Measurements from ENCODE around the gene RNF11.

RNF11 gene

DNA sequence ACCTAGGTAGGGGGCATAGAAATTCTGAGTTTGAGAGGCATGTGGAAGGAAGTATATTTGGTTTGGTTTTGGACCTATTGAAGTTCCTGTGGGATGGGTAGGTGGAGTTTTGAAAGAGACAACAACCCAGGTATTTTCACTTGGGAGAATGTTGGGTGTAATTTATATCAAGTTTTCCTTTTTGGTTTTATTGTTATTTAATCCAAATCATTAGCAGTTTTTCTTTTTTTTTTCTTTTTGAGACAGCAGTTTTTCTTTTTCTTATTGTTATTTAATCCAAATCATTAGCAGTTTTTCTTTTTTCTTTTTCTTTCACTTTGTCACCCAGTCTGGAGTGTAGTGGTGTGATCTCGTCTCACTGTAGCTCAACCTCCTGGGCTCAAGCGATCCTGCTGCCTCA is 30.1 kb downstream of the RNF11 start:
- DNase-seq (ENCODE audit: extremely low spot score) = no peak
- TF ChIP-seq L3MBTL2 (conservative IDR thresholded peaks at IDR 0.05) = no peak
- TF ChIP-seq, protein P1, sequence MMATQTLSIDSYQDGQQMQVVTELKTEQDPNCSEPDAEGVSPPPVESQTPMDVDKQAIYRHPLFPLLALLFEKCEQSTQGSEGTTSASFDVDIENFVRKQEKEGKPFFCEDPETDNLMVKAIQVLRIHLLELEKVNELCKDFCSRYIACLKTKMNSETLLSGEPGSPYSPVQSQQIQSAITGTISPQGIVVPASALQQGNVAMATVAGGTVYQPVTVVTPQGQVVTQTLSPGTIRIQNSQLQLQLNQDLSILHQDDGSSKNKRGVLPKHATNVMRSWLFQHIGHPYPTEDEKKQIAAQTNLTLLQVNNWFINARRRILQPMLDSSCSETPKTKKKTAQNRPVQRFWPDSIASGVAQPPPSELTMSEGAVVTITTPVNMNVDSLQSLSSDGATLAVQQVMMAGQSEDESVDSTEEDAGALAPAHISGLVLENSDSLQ (IDR thresholded peaks at IDR 0.05) = no peak
- no peak for TF ChIP-seq ARNT (IDR thresholded peaks at IDR 0.05)
- TF ChIP-seq ELF4 (IDR thresholded peaks at IDR 0.05) = no peak
- TF ChIP-seq LEF1 (IDR thresholded peaks at IDR 0.05; ENCODE audit: borderline replicate concordance) = no peak
- no peak for TF ChIP-seq FOXK2 (IDR thresholded peaks at IDR 0.05)
- TF ChIP-seq TARDBP (IDR thresholded peaks at IDR 0.05) = no peak
- no peak for TF ChIP-seq FOXM1 (IDR thresholded peaks at IDR 0.05; ENCODE audit: borderline replicate concordance)
- no peak for TF ChIP-seq HDGF (IDR thresholded peaks at IDR 0.05; ENCODE audit: borderline replicate concordance)
- no peak for TF ChIP-seq BHLHE40 (IDR thresholded peaks at IDR 0.05; ENCODE audit: borderline replicate concordance)
- TF ChIP-seq NFRKB (IDR thresholded peaks at IDR 0.05) = no peak
- no peak for TF ChIP-seq FOXA1 (IDR thresholded peaks at IDR 0.05)
- TF ChIP-seq ZNF384 (IDR thresholded peaks at IDR 0.05) = no peak
- no peak for TF ChIP-seq SP1 (IDR thresholded peaks at IDR 0.05)
- ChIA-PET POLR2A (no interaction called here), CTCF (no interaction called here)

DNA sequence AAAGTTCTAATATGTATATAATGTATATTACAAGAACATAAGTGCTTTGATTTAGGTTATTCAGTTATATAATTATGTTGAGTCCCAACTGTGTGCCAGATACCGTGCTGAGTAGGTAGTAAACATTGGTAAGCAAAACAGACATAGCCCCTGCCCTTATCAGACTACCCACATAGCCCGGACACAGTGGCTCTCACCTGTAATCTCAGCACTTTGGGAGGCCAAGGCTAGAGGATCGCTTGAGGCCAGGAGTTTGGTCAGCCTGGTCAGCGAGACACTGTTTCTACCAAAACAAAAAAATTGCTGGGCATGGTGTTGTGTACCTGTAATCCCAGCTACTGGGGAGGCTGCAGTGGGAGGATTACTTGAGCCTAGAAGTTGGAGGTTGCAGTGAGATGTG is 30.7 kb downstream of the RNF11 start:
- POLR2A ChIA-PET = interaction anchor here (1.7 kb wide), 1 partner anchor 32 kb away, joined by 4 read pairs; no protein-coding TSS in a partner anchor
- TF ChIP-seq TARDBP (IDR thresholded peaks at IDR 0.05) (no peak), BHLHE40 (IDR thresholded peaks at IDR 0.05; ENCODE audit: borderline replicate concordance) (no peak), FOXK2 (IDR thresholded peaks at IDR 0.05) (no peak), HDGF (IDR thresholded peaks at IDR 0.05; ENCODE audit: borderline replicate concordance) (no peak)
- DNase-seq (ENCODE audit: extremely low spot score) = no peak
- CTCF ChIA-PET = no interaction called here

DNA sequence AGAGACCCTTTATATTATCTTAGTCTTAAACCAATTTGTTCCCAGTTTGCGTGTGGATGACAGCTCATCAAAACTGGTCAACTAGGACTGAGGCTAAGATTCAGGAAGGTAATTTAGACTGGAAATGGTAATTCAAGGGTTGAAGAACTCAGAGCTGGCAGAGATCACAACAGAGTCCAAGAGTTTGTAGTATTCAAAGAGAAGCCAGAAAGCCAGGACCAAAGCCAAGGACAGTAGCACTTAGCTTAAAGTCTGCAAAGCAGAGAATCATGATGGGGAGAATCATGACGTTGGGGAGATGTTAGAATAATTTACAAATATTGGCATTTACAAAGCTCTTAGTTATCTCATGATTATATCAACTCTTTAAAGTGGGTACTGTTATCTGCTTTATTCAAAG is 32.6 kb downstream of the RNF11 start:
- no peak for DNase-seq (ENCODE audit: extremely low spot score)
- CTCF ChIA-PET = no interaction called here

GRCh38 chr1:51270751-51271150 is 34.7 kb downstream of the RNF11 start:
- no peak for DNase-seq (ENCODE audit: extremely low spot score)
- ChIA-PET CTCF (interaction anchor here (1.0 kb wide), 1 partner anchor 26 kb away, joined by 5 read pairs; no protein-coding TSS in a partner anchor), POLR2A (no interaction called here)
- TF ChIP-seq, protein P1 (IDR thresholded peaks at IDR 0.05) = no peak
- TF ChIP-seq SUZ12 (IDR thresholded peaks at IDR 0.05) (no peak), FOXK2 (IDR thresholded peaks at IDR 0.05) (no peak), BHLHE40 (IDR thresholded peaks at IDR 0.05; ENCODE audit: borderline replicate concordance) (no peak), FOXA1 (IDR thresholded peaks at IDR 0.05) (no peak)

More for the DNA sequence above, 32.6 kb downstream of the RNF11 start:
- POLR2A ChIA-PET = interaction anchor here (1.0 kb wide), 1 partner anchor 33 kb away, joined by 5 read pairs; the partner anchor contains the start of gene RNF11
- TF ChIP-seq ZNF384 (IDR thresholded peaks at IDR 0.05) = no peak

DNA sequence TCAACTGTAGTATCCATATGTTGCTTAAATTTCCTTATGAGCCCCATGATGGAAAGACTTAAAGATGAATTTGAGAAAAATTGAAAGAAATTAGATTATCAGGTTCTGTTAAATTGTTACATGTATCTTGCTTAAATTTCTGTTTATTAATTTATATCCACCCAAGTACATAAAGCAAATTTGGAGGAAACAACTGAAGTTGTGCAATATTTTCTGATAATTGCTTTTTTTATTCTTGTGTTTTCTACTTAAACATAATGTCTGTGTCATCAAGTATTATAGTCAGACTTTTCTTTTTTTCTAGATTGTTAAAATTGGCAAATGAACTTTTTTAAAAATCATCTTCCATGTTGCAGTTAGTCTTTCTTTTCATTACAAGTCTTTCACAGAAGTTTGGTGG is 36.8 kb downstream of the RNF11 start:
- CTCF ChIA-PET = no interaction called here
- no peak for TF ChIP-seq CTBP1 (IDR thresholded peaks at IDR 0.05; ENCODE audit: borderline replicate concordance)
- no peak for TF ChIP-seq ZNF384 (IDR thresholded peaks at IDR 0.05)
- TF ChIP-seq FOXA1 (IDR thresholded peaks at IDR 0.05) = no peak
- TF ChIP-seq ARNT (IDR thresholded peaks at IDR 0.05) = no peak
- no peak for TF ChIP-seq ELF4 (IDR thresholded peaks at IDR 0.05)
- TF ChIP-seq SUZ12 (IDR thresholded peaks at IDR 0.05) = no peak
- TF ChIP-seq TARDBP (IDR thresholded peaks at IDR 0.05) = no peak
- no peak for TF ChIP-seq SP1 (IDR thresholded peaks at IDR 0.05)
- POLR2A ChIA-PET = no interaction called here
- DNase-seq (ENCODE audit: extremely low spot score) = no peak

GRCh38 chr1:51274676-51275075 is 38.6 kb downstream of the RNF11 start:
- no peak for DNase-seq (ENCODE audit: extremely low spot score)
- POLR2A ChIA-PET = no interaction called here
- TF ChIP-seq NFRKB (IDR thresholded peaks at IDR 0.05) (no peak), ZNF384 (IDR thresholded peaks at IDR 0.05) (no peak), CTBP1 (IDR thresholded peaks at IDR 0.05; ENCODE audit: borderline replicate concordance) (no peak), TARDBP (IDR thresholded peaks at IDR 0.05) (no peak), BHLHE40 (IDR thresholded peaks at IDR 0.05; ENCODE audit: borderline replicate concordance) (no peak), ARNT (IDR thresholded peaks at IDR 0.05) (no peak), HDGF (IDR thresholded peaks at IDR 0.05; ENCODE audit: borderline replicate concordance) (no peak)
- TF ChIP-seq, protein P1 (IDR thresholded peaks at IDR 0.05) = no peak

DNA sequence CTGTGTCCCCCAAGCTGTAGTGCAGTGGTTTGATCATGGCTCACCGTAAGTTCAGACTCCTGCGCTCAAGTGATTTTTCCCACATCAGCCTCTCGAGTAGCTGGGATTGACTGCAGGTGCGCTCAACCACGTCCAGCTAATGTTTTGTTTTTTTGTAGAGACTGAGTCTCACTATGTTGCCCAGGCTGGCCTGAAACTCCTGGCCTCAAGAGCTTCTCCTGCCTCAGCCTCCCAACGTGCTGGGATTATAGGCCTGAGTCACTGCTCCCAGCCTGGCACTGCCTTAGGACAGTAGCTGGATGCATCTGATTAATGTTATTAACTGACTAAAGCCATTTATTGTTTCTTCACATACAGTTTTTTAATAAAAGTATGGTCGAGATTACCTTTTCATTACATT is 40.2 kb downstream of the RNF11 start:
- DNase-seq (ENCODE audit: extremely low spot score) = no peak
- ChIA-PET CTCF (no interaction called here), POLR2A (no interaction called here)
- no peak for TF ChIP-seq NFRKB (IDR thresholded peaks at IDR 0.05)
- no peak for TF ChIP-seq TARDBP (IDR thresholded peaks at IDR 0.05)
- TF ChIP-seq SUZ12 (IDR thresholded peaks at IDR 0.05) = no peak
- TF ChIP-seq, protein P1 (IDR thresholded peaks at IDR 0.05) = no peak
- no peak for TF ChIP-seq FOXA1 (IDR thresholded peaks at IDR 0.05)
- no peak for TF ChIP-seq L3MBTL2 (conservative IDR thresholded peaks at IDR 0.05)
- no peak for TF ChIP-seq ARNT (IDR thresholded peaks at IDR 0.05)

More at GRCh38 chr1:51274676-51275075, 38.6 kb downstream of the RNF11 start:
- CTCF ChIA-PET = no interaction called here
